Testis (tissue), 2 donors: ENCODE results near the gene KLF7.

Source experiments
- POLR2A ChIP-seq: fragments of 450-650 bp; IDR thresholded peaks from one replicate; pipeline ENCODE4 v1.6.1; 2017; ENCODE audit warnings: antibody characterized with exemption, mild to moderate bottlenecking, moderate library complexity
- TF ChIP-seq, protein P1 (sequence below), 3 experiments: fragments of 450-650 bp in 2 of 3; fragments of 200-600 bp in 1 of 3; sonication (generic) in 1 of 3; IDR thresholded peaks; one replicate each; pipeline ENCODE4 v1.5.1; 2016 to 2019; ENCODE audit warnings: antibody characterized with exemption in 3 of 3, mild to moderate bottlenecking in 2 of 3, moderate library complexity in 1 of 3

GRCh38 chr2:207054521-207054920 is 111.2 kb downstream of the KLF7 start:
- TF ChIP-seq, protein P1, sequence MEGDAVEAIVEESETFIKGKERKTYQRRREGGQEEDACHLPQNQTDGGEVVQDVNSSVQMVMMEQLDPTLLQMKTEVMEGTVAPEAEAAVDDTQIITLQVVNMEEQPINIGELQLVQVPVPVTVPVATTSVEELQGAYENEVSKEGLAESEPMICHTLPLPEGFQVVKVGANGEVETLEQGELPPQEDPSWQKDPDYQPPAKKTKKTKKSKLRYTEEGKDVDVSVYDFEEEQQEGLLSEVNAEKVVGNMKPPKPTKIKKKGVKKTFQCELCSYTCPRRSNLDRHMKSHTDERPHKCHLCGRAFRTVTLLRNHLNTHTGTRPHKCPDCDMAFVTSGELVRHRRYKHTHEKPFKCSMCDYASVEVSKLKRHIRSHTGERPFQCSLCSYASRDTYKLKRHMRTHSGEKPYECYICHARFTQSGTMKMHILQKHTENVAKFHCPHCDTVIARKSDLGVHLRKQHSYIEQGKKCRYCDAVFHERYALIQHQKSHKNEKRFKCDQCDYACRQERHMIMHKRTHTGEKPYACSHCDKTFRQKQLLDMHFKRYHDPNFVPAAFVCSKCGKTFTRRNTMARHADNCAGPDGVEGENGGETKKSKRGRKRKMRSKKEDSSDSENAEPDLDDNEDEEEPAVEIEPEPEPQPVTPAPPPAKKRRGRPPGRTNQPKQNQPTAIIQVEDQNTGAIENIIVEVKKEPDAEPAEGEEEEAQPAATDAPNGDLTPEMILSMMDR (IDR thresholded peaks at IDR 0.05) = no peak
- no peak for TF ChIP-seq POLR2A
